GM21786 (cell line): Measurements from ENCODE around the gene FAM83F.
"Not testable (repeated sequence)": the region's sequence is repeated elsewhere in the genome, so short reads cannot be mapped to it uniquely, and the experiment has no call there.

Experiments used
- ATAC-seq: cut with Tn5 transposase; IDR thresholded peaks from one replicate; pipeline ENCODE4 v1.9.1; 2021; ENCODE audit not compliant: unreplicated experiment

FAM83F gene

GRCh38 chr22:39992894-39993293, 1.9 kb upstream of the FAM83F start:
- ATAC-seq: not testable (repeated sequence)

- no peak for ATAC-seq
These were observed 651 bp upstream of the FAM83F start for GRCh38 chr22:39994041-39994565.

DNA sequence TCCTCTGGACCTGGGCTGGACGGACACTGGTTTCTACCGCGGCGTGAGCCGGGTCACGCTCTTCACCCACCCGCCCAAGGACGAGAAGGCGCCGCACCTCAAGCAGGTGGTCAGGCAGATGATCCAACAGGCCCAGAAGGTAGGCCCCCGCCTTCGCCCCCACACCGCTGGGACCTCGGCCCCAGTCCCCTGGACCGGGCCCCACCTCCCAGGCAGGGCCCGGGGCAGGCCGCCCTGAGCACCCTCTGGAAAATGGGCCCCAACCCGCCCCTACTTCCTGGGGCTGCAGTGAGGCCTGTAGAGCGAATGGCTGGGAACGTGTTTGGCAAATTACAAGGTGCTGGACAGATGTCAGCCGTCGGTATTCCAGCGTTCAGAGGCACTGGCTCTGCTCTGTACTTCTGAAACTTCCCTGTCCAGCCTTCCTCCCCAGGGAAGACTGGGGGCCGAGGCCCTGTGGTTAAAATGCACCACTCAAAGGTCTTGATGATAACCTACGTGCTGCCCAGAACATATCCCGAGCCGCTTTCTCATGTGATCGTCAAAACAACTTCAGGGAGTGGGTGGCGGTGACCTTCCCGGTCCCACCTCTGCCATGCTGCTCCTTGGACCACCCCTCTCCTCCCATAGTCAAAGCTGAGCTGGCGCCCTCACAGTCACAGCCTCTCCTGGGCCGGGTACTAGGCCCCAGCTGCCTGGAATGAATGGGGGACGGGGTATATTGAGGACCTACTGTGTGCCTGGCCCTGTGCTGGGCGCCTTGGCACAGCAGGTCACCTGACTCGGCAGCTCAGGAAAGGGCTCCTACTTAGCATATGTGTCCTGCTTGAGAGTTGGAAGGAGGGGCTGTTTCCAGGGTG, 869 bp downstream of the FAM83F start:
- ATAC-seq: no peak

- no peak for ATAC-seq
These were observed 2.0 kb downstream of the FAM83F start for GRCh38 chr22:39996732-39997131.

GRCh38 chr22:39997421-39997820, 2.7 kb downstream of the FAM83F start:
- ATAC-seq: no peak

DNA sequence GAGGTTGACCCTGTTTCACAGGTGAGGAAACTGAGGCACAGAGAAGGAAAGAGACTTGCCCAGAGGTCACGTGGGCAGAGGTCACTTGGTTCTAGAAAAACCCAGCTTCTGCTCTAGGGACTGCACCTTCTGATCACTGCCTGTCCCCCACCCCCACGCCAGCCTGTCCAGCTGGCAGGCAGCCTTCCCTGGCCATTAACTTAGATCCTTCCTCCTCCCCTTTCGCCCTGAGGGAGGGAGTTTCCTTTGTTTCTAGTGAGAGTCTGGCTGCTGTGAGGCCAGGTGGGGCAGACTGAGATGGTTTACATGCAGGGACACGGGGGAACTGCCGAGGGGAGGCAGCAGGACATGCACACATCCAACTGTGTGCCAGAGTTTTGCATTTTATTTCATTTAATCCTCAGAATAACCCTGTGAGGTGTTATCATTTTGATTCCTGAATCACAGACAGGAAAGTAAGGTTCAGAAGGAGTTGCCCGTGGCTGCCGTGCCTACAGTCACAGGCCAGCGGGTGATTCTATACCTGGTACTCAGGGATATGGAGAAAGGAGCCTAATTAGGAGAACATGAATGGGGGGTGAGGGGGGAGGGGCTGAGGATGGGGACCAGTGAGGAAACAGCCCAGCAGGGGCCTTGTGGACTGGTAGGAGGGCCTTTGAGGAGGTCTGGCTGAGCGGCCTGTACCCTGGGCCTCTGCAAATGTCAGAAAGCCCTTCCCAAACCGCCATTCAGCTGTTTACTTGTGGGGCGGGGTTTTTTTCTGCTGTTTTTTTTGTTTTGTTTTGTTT, 3.4 kb downstream of the FAM83F start:
- ATAC-seq: no peak

GRCh38 chr22:39999144-39999757, 4.5 kb downstream of the FAM83F start:
- no peak for ATAC-seq

GRCh38 chr22:40000171-40000570, 5.4 kb downstream of the FAM83F start:
- ATAC-seq: no peak

DNA sequence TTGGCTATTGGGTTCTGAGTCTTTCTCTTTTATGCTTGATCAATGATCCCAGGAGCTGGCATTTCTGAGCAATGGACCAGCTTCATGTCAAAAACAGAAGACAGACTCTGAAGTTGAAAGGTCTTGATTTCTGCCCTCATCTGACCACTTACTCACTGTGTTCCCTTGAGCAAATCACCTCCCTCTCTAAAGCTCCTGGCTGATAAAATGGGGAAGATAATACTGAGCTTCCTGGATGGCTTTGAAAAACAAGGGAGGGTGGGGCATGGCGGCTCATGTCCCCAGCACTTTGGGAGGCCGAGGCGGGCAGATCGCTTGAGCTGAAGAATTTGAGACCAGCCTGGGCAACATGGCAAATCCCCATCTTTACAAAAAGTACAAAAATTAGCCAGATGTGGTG, 6.4 kb downstream of the FAM83F start:
- no peak for ATAC-seq

DNA sequence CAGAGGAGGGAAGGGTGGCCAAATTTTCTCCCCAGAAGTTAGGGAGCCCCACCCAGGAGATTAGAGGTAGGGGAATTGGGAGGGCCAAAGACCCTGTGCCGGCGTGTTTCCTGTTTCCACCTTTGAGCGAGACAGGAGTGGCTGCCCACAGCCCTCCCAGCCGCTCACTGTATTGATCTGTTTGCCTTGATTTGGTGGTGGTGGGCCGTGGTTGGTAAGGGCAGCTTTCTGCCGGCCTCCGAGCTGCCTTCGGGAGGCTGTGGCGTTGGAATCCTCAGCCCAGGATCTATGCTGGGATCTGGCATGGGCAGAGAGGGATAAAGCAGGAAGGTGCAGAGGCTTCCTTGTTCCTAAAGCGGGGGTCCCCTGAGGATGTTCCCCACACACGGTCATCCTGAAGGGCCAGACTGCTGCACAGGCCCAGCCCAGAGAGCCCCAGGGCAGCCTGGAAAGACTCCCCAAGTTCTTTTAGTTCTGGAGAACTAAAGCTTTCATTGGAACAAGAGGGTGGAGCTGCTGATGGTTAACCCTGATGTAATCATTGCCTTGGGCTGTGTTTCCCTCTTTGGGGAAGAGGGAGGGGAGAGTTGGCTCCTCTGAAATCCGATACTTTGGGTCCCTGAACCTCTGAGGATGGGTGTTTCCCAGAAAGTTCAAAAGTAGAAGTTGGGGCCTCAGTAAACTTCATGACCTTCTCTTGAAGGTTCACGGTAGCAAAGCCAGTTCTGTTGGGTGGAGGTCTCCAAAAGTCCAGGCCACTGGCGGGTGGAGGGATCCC, 7.2 kb downstream of the FAM83F start:
- ATAC-seq: no peak

- no peak for ATAC-seq
These were observed 8.4 kb downstream of the FAM83F start for GRCh38 chr22:40002935-40003715.

DNA sequence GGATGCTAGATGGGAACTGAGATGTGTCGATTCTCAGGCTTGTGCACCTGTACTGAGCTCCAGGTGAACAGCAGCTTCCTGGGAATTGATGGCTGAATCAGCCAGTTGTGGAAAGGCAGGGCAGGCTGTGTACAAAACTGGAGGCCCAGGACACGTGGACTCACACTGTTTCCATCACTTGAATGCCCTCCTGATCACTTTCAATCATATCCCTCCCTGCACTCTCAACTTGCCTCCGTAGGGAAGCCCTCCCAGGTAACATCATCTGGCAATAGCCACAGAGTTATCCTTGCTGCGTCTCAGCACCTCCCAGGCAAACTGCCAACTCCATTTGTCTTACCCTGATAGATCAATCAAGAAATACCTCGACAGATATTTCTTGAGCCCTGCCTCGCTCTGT, 10.1 kb downstream of the FAM83F start:
- no peak for ATAC-seq

GRCh38 chr22:40006641-40007040, 11.9 kb downstream of the FAM83F start:
- ATAC-seq: no peak

DNA sequence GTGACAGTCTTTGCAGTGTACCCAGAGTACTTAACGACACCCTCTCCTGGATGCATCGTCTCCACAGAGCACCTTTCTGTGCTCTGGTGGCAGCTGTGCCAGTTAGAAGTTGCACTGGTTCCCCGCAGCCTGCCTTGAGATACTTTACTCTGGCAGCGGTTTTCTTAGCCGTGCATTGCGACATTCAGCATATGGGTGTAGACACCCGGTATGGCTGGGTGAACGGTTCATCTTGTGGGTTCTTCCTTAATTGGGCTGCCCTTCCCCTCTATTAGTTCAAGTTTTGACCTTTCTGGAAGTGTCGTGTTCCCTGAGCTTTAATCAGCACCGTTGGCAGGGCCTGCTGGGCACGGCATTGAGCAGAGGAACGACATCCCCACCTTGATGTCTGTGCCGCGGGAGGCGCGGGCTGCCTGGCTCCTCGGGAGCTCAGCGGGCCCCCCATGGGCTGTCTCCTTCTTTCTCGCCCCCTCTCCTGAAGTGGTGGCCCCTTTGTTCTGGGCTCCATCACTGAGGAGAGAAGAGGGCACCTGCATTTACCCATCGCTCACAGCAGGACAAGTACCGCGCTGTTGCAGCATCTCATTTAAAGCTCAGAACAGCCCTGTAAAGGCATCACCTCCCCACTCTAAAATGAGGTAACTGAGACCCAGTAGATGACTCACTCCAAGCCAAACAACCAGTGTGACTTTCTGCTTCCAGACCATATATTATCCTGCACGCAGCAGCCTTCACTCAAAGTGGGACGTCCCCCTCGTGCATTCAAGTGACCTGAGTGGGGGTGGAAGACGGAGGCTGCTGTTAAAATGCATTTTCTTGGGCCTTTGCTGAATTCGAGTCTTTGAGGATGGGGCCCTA, 13.3 kb downstream of the FAM83F start:
- no peak for ATAC-seq

DNA sequence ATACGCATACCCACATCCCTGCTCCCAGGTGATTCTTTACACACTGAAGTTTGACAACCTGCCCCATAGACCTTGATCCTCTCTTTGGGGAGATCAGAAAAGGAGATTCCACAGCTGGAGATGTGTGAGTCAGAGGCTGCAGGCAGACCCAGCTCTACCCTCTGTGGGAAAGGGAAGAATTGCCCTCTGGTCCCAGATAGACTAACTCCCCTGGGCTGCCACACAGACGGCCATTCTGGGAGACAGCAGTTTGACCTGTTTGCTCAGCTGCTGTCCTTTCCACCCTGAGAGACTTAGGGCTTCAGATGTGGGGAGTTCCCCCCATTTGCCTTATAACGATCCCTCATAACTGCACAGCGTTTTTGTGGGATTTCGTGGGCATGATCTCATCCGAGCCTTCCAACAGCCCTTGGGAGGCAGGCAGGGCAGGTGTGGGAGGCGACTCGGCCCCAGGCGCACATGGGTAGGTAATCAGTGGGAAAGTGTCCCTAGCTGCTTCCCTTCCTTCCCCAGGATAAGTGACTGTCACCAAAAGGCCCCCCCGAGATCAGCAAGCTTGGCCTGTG, 14.1 kb downstream of the FAM83F start:
- ATAC-seq: no peak

DNA sequence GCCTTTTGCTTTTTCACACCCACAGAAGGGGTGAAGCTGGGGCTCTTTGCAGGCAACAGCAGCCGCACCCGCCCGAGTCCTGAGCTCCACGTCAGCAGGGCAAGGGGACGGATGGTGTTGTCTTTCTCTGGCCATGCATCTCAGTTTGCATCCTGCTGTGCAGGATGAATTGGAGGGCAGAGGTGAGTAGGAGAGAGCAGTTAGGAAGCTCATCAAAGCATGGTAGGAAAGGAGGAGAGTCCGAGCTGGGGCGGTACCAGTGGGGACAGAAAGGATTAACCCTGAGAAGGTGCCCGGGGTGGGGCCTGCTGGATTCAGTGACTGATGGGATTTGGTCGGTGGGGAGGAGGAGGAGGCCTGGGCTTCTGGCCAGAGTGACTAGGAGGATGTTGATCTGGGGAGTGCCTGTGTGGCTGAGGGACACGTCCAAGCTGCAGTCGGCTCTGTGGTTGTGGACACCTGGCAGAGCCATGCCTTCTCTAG, 14.6 kb downstream of the FAM83F start:
- ATAC-seq: no peak

GRCh38 chr22:40009951-40010671, 15.4 kb downstream of the FAM83F start:
- no peak for ATAC-seq

DNA sequence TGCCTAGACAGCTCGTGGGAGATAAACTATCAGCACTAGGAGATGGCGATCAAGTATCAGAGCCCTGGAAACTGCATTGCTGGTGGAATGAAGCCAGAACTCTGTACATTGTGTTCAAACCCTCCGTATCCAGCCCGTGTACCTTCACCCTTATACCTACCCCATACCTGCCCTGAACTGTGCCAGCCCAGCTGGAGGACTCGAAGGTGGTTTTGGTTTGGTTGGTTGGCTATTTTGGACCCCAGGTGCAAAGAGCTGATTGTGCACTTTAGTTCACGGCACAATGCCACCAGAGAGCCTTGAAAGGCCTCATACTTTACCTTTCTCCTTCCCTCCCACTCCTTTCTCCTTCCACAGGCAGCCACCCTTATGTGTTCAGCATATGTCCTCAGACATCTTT, 16.0 kb downstream of the FAM83F start:
- no peak for ATAC-seq
